GM23248 (cell line): ENCODE data around the gene RGL4. TPM values are rescaled to one million over a fixed set of nuclear protein-coding genes. Genes with fewer than 3 reads are reported as not detected.
"Not testable (repeated sequence)": the region's sequence is repeated elsewhere in the genome, so short reads cannot be mapped to it uniquely, and the experiment has no call there.

ENCODE experiments used
- DNase-seq: peaks from one replicate; pipeline ENCODE4 v3.0.0-alpha.2; 2015
- H2AFZ ChIP-seq: fragments of 200-600 bp; sonication (generic); 2 replicates; pipeline ENCODE4 v1.6.1; 2016; ENCODE audit warnings: antibody characterized with exemption
- H3F3A ChIP-seq: fragments of 200-600 bp; sonication (generic); 2 replicates; pipeline ENCODE4 v1.6.1; 2016; ENCODE audit warnings: mild to moderate bottlenecking, antibody characterized with exemption, mixed run types; ENCODE audit not compliant: insufficient read depth
- H3K27ac ChIP-seq: fragments of 200-600 bp; sonication (generic); 2 replicates; pipeline ENCODE4 v1.5.1; 2016; ENCODE audit warnings: mild to moderate bottlenecking
- H3K27me3 ChIP-seq: fragments of 200-600 bp; sonication (generic); replicated peaks from 2 replicates; pipeline ENCODE4 v1.6.1; 2016; ENCODE audit warnings: mild to moderate bottlenecking; ENCODE audit not compliant: insufficient read depth
- H3K36me3 ChIP-seq: fragments of 200-600 bp; sonication (generic); 2 replicates; pipeline ENCODE4 v1.6.1; 2016; ENCODE audit warnings: low read depth, mild to moderate bottlenecking
- H3K4me1 ChIP-seq: fragments of 200-600 bp; sonication (generic); 2 replicates; pipeline ENCODE4 v1.6.1; 2016; ENCODE audit warnings: mild to moderate bottlenecking; ENCODE audit not compliant: insufficient read depth
- H3K4me2 ChIP-seq: fragments of 200-600 bp; sonication (generic); one replicate; pipeline ENCODE4 v1.6.1; 2016; ENCODE audit warnings: mild to moderate bottlenecking; ENCODE audit not compliant: unreplicated experiment
- H3K4me3 ChIP-seq: fragments of 200-600 bp; sonication (generic); 2 replicates; pipeline ENCODE4 v1.5.1; 2016; ENCODE audit warnings: mild to moderate bottlenecking
- H3K79me2 ChIP-seq: fragments of 200-600 bp; sonication (generic); 2 replicates; pipeline ENCODE4 v1.6.1; 2016; ENCODE audit warnings: mild to moderate bottlenecking; ENCODE audit not compliant: insufficient read depth
- H3K9ac ChIP-seq: fragments of 200-600 bp; sonication (generic); 2 replicates; pipeline ENCODE4 v1.6.1; 2016; ENCODE audit warnings: mild to moderate bottlenecking
- H3K9me2 ChIP-seq: fragments of 200-600 bp; sonication (generic); 2 replicates; pipeline ENCODE4 v1.6.1; 2016; ENCODE audit warnings: mixed run types, mild to moderate bottlenecking, moderate library complexity; ENCODE audit not compliant: insufficient read depth
- H3K9me3 ChIP-seq: fragments of 200-600 bp; sonication (generic); one replicate; pipeline ENCODE4 v1.6.1; 2017; ENCODE audit warnings: low read depth
- H4K20me1 ChIP-seq: fragments of 200-600 bp; sonication (generic); 2 replicates; pipeline ENCODE4 v1.6.0; 2016; ENCODE audit not compliant: insufficient read depth
- EZH2 ChIP-seq: fragments of 200-600 bp; sonication (generic); IDR thresholded peaks from 2 replicates; pipeline ENCODE4 v1.6.1; 2018; ENCODE audit warnings: antibody characterized with exemption, mild to moderate bottlenecking; ENCODE audit not compliant: insufficient read depth, poor library complexity, severe bottlenecking
- EZH2phosphoT487 ChIP-seq: fragments of 200-600 bp; sonication (generic); IDR thresholded peaks from 2 replicates; pipeline ENCODE4 v1.6.1; 2018; ENCODE audit warnings: antibody characterized with exemption, moderate library complexity, mild to moderate bottlenecking, low read depth; ENCODE audit not compliant: insufficient read depth
- WGBS, 2 experiments: methylation state at CpG; one replicate each; pipeline ENCODE4 v1.1.6; 2015 to 2017; ENCODE audit warnings: low lambda C conversion rate in 2 of 2, low coverage in 1 of 2; ENCODE audit errors: missing lambda C conversion rate in 2 of 2; 5-methylcytosine and 5-hydroxymethylcytosine counted together
- in situ Hi-C: fragments of 300-500 bp; cut with MboI; formaldehyde crosslinking; loops from 2 replicates; pipeline ENCODE4 v1.15.0; 2020
- polyA plus RNA-seq: library from polyadenylated mRNA; unstranded; fragments of >200 nt; fragmentation: Nextera tagmentation; extraction: Ambion mirVana; gene quantifications from 2 replicates; pipeline ENCODE4 v1.2.1, GENCODE V29; 2016
- total RNA-seq: library from RNA; depleted of rRNA; stranded (reverse); fragments of >200 nt; shearing (Covaris generic); gene quantifications from 2 replicates; pipeline ENCODE4 v1.2.3, GENCODE V29; 2014

The RGL4 gene
- total and polyA plus RNA-seq, 2 experiments from 2014 or later = 0.06 TPM; not detected in 1

DNA sequence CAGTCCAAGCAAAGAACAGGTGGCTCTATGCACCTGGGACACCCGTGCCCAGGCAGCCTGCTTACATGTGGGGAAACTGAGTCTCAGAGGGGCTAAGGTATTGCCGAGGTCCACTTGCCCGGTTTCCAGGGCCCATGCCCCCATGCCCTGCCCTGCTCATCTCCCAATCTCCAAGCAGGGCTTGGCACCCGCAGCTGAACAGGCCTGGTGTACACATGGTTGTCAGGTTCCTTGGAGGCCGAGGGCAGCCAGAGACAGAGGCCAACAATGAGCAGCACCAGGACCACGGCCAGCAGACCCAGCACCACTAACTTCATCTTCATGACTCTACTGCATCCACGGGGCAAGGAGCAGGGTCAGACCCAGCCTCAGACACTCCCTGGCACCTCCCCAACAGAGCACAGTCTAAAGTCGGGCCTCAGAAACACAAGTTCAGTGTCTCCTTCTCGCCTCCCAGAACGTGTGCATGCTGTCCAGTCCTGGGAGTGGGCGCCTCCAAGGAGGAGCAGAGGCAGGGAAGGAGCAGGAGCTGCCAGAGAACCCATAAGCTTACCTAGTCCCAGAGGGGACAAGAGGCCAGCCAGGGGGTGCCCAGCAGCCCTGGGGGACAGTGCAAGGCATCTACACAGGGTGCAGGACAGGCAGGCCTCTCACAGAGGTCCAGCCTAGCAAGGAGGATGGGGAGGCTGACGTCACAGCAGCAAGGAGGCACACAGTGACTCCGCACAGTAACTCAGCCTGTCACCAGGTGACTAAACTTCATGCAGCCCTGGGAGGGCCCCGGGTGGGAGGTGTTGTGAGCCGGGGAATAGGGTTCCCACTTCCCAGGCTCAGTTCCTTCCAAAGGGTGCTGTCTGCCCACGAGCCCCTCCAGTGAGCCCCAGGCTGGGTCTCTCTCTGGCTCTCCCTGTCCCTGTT, 20.2 kb upstream of the RGL4 start:
- Histone ChIP-seq H3K4me2 (no peak overlapping the region), H3K4me3 (no peak overlapping the region), H2AFZ (no peak overlapping the region), H3K9me3 (no peaks in the 10 kb centered on the region), H3F3A (no peaks in the 10 kb centered on the region), H3K27ac (no peak overlapping the region), H4K20me1 (no peaks in the 10 kb centered on the region), H3K4me1 (no peaks in the 10 kb centered on the region), H3K27me3 (no peaks in the 10 kb centered on the region), H3K79me2 (no peaks in the 10 kb centered on the region), H3K9me2 (no peaks in the 10 kb centered on the region), H3K9ac (no peak overlapping the region), H3K36me3 (no peaks in the 10 kb centered on the region)
- WGBS, 2 experiments = 61 to 63% methylated on average over 14 to 16 of the region's 16 CpGs
- DNase-seq = peak; percentile 23
- in situ Hi-C loops = no loop called here
- no peak for TF ChIP-seq EZH2
- TF ChIP-seq EZH2phosphoT487 = no peak

DNA sequence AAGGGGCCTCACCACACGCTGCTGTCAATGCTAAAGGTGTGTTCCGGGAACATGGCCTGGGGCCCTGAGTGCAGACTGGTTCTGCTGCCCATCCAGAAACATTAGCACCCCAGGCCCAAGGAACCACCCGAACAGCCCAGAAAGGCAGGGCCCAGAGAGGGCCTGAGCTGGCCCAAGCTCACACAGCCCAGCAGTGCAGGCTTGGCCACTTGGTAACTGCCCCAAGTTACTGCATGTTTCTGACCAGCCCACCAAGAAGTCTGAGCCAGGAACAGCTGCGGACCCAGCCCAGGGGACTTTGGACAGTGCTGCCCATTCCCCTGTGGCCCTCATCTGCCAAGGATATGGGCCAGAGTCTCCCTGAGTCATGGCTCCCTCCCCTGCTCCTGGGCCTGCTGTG, 19.4 kb upstream of the RGL4 start:
- H3K9me3 ChIP-seq, H3K4me3 ChIP-seq, in situ Hi-C loops, DNase-seq, H3K27ac ChIP-seq, H2AFZ ChIP-seq, H3K4me2 ChIP-seq, H3F3A ChIP-seq, H3K36me3 ChIP-seq, H3K9ac ChIP-seq, H4K20me1 ChIP-seq, H3K79me2 ChIP-seq, H3K4me1 ChIP-seq, H3K9me2 ChIP-seq, H3K27me3 ChIP-seq: not testable (repeated sequence)
- 0% methylated on average over 1 of the region's 4 CpGs; no CpG with 5 or more reads in 1 of the 2 experiments for WGBS, 2 experiments

DNA sequence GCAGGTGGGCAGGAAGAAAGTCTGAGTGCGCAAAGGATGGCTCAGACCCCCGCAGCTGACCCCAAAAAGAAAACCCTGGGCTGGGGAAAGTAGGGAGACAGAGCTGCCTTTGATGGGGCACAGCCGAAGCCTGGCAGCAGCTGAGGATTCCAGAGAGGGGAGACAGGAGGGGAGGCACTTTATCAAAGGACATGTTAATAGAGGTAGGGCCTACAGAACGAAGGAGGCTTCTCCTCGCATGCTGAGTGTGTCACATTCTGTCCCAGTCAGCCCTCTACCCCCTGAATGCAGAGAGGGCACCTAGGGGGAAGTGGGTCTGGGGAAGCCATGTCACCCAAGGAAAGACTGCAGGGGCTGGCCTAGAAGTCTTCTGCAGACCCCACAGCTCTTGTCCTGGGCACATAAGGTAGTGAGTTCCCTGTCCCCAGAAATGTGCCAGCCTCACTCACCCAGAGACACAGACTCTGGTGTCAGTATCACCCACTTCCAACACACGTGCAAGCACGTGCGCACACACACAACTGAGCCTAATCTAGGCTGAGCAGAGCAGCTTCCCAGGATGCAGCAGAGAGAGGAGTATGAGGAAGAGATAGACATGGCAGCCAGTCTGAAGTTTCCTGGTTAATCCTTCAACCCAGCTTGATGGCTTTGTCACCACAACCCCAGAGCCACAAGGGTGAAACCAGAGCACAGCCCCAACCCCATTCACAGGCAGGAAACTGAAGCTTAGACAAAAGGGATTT, 18.3 kb upstream of the RGL4 start:
- H3K4me2 ChIP-seq, H3K4me1 ChIP-seq, H3K9ac ChIP-seq, H4K20me1 ChIP-seq, H3K9me2 ChIP-seq, H3K36me3 ChIP-seq, H3K27me3 ChIP-seq, H3F3A ChIP-seq, DNase-seq, H3K79me2 ChIP-seq, H3K27ac ChIP-seq, H3K9me3 ChIP-seq, H2AFZ ChIP-seq, H3K4me3 ChIP-seq, in situ Hi-C loops: not testable (repeated sequence)
- 87 to 94% methylated on average over 8 of the region's 8 CpGs for WGBS, 2 experiments

DNA sequence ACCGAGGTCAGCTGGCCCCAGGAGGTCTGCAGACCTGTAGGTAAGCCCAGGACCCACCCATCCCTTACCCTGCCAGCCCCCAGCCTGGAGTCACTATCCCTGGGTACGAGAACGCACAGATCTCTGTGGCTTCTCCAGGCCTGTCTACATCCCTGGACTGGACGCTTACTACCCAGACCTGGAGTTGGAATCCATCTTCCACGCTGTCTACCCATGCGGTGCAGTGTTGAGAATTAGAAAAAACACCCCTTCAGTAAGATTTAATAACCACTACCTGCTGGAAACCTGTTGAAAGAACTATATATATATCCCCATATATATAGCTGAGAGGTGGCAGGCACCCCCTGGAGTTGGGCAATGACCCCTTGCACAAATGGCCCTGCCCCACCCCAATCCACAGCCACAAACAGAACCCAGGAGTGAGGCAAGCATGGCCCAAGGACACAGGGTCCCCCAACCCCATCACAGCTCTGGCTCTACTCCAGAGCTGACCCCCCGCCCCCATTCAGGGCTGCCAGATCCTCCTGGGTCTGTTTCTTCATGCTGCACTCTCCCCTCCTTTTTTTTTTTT, 17.7 kb upstream of the RGL4 start:
- Histone ChIP-seq H3K4me2 (no peak overlapping the region), H3K9me3 (no peaks in the 10 kb centered on the region), H3K79me2 (no peaks in the 10 kb centered on the region), H2AFZ (no peak overlapping the region), H3K9ac (no peak overlapping the region), H3F3A (no peaks in the 10 kb centered on the region), H3K27ac (no peak overlapping the region), H4K20me1 (no peaks in the 10 kb centered on the region), H3K36me3 (no peaks in the 10 kb centered on the region), H3K4me1 (no peaks in the 10 kb centered on the region), H3K27me3 (no peaks in the 10 kb centered on the region), H3K9me2 (no peaks in the 10 kb centered on the region), H3K4me3 (no peak overlapping the region)
- WGBS, 2 experiments = 79 to 80% methylated on average over 5 to 7 of the region's 7 CpGs
- in situ Hi-C loops = no loop called here
- TF ChIP-seq EZH2phosphoT487 (no peak), EZH2 (no peak)
- DNase-seq = no peak
